Coronary artery (tissue), 2 donors: ENCODE measurements around the gene YJEFN3.
A peak's percentile ranks its signal among the peaks of the same experiment; 100 is the strongest.

Source experiments
- DNase-seq: peaks from one replicate; pipeline ENCODE4 v3.0.0-alpha.2; 2017; ENCODE audit warnings: low spot score
- H3K27ac ChIP-seq, 2 donors: fragments of 200-600 bp; sonication (generic); one replicate each; pipeline ENCODE4 v1.5.1; 2016 to 2019
- H3K4me3 ChIP-seq: fragments of 200-600 bp; sonication (generic); 2 replicates; pipeline ENCODE4 v1.5.1; 2016; ENCODE audit warnings: mild to moderate bottlenecking, moderate library complexity
- TF ChIP-seq, protein P1 (sequence below): fragments of 200-600 bp; sonication (generic); IDR thresholded peaks from one replicate; pipeline ENCODE4 v1.5.1; 2019; ENCODE audit warnings: antibody characterized with exemption

The YJEFN3 gene

DNA sequence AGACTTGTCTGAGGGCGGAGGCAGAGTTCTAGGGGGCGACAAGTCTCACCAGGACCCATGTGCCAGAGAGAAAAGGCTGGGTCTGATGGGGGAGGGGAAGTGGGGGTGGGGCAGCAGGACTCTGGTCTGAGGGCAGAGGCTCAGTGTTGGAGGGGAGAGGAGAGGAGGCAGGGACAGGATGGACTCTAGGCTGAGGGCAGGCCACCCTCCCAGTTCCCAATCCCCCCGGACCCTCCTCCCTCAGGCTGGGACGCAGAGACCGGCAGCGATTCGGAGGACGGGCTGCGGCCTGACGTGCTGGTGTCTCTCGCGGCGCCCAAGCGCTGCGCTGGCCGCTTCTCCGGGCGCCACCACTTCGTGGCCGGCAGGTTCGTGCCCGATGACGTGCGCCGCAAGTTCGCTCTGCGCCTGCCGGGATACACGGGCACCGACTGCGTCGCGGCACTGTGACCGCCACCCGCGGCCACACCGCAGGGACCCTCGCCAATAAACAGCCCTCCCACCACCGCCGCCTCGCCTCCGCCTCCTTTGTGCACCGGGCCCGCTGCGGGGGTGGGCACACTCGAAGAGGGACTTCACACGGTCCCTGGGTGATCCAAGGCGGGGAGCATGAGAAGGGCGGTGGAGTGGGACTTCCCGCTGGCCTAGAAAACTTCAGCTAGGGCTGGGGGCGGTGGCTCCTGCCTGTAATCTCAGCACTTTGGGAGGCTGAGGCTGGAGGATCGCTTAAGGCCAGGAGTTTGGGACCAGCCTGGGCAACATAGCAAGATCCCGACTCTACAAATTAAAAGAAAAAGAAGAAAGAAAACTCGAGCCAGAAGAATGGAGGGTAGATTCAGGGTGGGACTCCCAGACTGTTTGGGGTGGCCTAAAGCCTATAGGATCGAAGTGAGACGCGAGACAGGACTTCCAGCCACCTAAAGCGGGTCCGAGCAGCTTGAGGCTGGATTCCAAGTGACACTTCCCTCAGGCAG is 8.7 kb downstream of the YJEFN3 start:
- TF ChIP-seq, protein P1, sequence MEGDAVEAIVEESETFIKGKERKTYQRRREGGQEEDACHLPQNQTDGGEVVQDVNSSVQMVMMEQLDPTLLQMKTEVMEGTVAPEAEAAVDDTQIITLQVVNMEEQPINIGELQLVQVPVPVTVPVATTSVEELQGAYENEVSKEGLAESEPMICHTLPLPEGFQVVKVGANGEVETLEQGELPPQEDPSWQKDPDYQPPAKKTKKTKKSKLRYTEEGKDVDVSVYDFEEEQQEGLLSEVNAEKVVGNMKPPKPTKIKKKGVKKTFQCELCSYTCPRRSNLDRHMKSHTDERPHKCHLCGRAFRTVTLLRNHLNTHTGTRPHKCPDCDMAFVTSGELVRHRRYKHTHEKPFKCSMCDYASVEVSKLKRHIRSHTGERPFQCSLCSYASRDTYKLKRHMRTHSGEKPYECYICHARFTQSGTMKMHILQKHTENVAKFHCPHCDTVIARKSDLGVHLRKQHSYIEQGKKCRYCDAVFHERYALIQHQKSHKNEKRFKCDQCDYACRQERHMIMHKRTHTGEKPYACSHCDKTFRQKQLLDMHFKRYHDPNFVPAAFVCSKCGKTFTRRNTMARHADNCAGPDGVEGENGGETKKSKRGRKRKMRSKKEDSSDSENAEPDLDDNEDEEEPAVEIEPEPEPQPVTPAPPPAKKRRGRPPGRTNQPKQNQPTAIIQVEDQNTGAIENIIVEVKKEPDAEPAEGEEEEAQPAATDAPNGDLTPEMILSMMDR, result no peak
- DNase-seq, result no peak
- no peak overlapping the region for H3K27ac ChIP-seq
- H3K4me3 ChIP-seq, result peak overlapping the region; percentile 65

DNA sequence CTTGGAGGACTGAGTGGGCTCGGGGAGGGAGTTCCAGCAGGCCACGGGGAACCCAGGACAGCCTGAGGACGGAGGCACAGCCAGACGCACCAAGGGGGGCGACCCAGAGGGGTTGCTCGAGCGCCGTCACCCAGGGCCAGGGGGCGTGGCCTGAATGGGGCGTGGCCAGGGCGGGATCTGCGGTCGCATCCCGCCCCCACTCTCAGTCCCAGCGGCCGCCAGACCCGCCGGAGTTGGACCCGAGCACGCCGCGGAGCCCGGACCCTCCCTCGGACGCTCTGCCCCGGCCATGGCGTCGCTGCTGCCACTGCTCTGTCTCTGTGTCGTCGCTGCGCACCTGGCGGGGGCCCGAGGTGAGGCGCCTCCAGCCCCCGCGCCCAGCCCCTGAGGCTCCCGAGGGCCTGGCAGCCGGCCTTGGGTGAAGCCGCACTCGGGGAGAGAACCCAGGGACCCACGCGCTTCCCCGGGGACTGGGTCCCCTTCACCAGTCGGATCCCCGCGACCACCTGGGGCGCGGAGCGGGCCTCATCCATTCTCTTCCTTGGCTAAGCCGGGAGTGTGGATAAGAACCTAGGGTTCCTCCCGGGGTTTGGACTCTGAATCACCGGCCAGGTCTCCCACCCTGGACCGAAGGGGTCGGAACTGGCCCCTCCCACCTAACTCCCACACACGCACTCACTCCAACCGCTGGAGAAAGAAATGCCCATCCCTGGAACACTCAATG is 9.5 kb downstream of the YJEFN3 start, which contains the start of gene CILP2:
Gene CILP2, plus strand, starts transcription at position 205 of the 724 bp plus-strand sequence. Its CDS starts 85 bp downstream, at position 290.
- no peak within 1 kb of the TSS for H3K27ac ChIP-seq
- H3K4me3 ChIP-seq, result peak within 1 kb of the TSS; percentile 65
- DNase-seq, result no peak
- TF ChIP-seq, protein P1, result no peak

DNA sequence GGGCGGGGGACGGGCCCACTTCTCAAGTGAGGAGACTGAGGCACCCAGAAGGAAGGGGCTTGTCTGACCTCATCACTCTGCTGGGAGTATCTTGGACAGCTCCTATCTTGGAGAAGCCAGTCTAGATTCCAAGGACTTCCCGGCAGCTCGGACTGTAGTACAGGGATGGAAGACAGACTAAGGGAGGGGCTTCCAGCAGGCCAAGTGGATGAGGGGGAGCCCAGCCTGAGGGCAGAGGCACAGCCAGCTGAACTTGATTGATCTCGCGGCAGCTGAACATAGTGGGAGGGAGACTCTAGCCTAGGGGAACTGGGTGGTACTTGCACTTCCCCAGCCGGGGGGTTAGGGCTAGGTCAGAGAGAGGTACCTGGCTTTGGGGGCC is 10.1 kb downstream of the YJEFN3 start:
- no peak overlapping the region for H3K27ac ChIP-seq
- H3K4me3 ChIP-seq, result peak overlapping the region; percentile 65
- TF ChIP-seq, protein P1, result no peak
- DNase-seq, result no peak

DNA sequence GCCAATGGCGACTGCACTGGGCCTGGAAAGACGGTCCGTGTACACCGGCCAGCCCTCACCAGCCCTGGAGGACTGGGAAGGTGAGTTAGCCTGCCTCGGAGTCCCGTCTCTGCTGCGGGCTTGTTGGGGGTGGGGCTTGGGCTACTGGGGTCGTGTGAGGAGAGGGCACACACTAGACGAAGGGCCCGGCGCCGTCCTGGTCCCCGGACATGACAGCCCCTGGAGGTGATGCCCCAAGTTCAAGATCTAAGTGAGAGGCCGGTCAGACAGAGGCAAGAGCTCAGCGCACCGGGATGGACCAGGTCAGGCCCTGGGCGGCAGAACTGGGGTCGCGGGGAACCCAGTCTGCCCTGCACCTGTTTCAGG is 11.0 kb downstream of the YJEFN3 start:
- TF ChIP-seq, protein P1, result no peak
- H3K27ac ChIP-seq, result no peak overlapping the region
- no peak overlapping the region for H3K4me3 ChIP-seq
- no peak for DNase-seq

DNA sequence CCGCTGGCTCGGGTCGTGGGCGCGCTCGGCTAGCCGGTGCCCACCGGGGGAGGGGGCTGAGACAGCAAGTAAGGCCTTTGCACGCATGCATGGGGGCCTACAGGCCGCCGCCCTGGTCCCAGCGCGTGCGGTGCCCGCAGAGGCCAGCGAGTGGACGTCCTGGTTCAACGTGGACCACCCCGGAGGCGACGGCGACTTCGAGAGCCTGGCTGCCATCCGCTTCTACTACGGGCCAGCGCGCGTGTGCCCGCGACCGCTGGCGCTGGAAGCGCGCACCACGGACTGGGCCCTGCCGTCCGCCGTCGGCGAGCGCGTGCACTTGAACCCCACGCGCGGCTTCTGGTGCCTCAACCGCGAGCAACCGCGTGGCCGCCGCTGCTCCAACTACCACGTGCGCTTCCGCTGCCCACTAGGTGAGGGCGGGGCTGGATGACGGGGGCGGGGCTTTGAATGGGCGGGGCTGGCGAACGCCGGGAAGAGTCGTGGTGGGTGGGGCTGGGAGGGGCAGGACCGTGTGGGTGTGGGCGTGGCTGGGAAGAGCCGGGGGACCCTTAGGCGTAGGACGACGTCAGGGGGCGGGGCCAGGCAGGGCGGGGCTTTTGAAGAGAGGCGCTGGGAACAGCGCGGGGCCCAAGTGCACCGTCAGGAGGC is 11.5 kb downstream of the YJEFN3 start:
- Histone ChIP-seq H3K27ac (no peak overlapping the region), H3K4me3 (peak overlapping the region; percentile 57)
- no peak for DNase-seq
- TF ChIP-seq, protein P1, result no peak

DNA sequence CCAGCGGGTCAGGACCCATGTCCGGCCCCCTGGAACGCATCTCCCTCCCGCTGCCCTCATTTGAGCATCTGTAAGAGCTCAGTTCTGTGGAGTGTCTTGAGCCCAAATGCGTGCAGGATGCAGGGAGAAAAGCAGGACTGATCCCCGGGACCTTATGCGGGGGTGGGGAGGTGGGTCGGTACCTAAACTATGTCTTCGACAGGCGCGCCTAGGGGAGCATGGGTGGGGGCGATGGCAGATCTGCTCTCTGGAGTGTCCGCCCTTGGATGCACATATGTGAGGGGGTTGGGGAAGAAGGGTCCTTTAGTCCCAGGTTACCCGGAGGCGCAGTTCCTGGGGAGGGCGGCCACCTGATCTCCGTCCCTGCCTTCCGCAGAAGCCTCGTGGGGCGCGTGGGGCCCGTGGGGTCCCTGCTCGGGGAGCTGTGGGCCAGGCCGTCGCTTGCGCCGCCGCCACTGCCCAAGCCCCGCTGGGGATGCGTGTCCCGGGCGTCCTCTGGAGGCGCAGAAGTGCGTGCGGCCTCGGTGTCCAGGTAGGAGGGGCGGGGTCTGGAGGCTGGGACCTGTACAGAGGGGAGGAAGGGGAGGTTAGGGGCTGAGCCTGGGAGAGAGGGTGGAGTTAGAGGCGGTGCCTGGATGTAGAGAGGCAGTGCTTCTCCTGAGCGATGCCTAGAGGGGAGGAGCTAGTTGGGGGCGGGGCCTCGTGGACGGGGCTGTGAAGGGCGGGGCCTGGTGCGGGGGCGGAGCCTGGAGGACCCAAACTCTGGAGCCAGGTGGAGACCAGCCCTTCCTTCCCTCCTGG is 12.2 kb downstream of the YJEFN3 start:
- TF ChIP-seq, protein P1, result no peak
- no peak for DNase-seq
- Histone ChIP-seq H3K4me3 (peak overlapping the region; percentile 57), H3K27ac (no peak overlapping the region)
